Glomerular visceral epithelial cell (primary cell): ENCODE data around the gene KCNMB4.

Source experiments
- DNase-seq: peaks from one replicate; pipeline ENCODE4 v3.0.0-alpha.2; 2016; ENCODE audit errors: extremely low spot score

KCNMB4 gene

DNA sequence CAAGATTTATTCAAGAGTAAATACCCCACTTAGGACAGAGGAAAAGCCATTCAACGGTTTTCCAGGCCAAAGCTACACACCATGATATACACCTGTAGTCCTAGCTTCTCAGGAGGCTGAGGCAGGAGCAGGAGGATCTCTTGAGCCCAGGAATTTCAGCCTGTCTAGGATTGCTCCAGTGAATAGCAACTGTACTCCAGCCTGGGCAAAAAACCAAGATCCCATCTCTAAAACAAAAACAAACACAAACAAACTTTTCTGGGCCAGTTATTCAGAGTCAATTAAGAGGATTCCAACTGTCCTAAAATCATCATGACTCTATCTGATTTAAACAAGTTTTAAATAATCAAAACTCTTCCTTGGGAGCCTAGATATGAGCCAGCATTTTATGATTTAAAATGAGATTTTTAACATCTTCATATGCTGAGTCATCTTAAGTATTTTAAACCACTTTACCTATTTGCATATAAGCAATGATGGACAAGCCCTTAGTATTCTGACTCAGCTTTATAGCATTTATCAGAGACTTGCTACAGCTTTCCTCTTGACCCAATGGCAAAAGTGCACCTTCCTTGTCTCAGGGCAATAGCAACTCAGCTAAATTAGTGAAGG lies 77.1 kb downstream of the KCNMB4 start:
- no peak for DNase-seq

DNA sequence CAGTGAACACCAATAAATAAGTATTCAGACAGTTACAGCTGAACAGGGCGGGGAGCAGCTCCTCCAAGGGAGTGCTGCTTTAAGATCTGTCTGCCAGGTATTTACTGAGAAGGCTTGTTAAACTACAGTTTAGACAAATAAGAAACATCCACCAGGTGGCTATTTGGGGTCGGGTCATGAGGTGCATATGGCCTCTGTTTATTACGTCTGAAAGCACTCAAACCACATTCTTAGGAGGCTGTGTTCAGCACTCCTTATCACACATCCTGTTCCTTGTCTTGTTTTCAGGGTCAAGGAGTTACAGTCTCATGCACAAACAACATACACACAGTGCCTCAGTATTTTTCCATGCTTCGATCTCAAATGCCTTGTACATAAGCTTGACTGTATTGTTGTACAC lies 78.8 kb downstream of the KCNMB4 start:
- no peak for DNase-seq

DNA sequence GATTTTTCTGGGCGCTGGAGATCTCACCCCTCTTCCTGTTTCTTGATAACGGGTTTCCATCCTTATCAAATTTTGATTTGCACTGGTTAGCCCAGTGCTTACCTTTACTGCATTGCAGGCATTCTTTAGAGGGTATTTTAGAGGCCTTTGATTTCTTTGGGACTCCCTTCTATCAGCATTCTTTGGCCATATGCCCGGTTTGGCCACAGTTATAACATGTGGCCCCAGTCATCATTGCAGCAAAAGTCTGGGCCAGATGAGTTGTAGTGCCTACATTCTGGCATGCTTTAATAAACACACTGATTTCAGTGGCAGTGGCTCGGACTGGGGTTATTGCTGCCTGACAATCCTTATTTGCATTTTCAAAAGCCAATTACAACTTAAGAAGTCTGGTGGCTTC lies 82.3 kb downstream of the KCNMB4 start:
- no peak for DNase-seq

DNA sequence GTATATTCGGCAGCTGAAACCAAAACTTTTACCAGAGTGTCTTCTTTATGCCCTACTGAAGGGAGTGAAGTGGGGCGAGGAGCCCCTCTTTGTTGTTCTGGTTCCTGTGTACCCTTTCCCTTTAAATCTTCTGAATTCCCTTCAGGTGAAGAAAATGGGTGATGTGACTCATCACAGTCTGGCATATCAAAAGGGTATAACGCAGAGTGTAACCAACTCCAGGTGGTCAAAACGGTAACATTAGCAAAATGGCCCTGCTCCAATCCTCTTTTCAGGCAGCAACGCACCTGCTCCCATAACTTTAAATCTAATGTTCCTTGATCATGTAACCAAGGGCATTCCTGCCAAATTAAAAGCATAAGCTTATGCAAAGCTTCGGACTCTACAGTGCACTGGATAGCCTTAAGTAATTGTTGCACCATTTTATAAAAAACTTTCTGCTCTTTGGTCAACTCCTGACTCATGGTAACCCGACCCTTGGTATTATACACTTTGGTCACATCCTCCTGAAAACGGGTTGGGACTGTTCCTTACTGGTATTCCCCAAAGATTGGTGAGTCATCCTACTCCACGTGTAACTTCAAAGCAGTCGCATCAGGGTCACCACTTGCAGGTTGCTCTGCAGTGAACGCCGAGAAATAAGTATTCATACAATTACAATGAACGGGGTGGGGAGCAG lies 83.1 kb downstream of the KCNMB4 start:
- DNase-seq = no peak

DNA sequence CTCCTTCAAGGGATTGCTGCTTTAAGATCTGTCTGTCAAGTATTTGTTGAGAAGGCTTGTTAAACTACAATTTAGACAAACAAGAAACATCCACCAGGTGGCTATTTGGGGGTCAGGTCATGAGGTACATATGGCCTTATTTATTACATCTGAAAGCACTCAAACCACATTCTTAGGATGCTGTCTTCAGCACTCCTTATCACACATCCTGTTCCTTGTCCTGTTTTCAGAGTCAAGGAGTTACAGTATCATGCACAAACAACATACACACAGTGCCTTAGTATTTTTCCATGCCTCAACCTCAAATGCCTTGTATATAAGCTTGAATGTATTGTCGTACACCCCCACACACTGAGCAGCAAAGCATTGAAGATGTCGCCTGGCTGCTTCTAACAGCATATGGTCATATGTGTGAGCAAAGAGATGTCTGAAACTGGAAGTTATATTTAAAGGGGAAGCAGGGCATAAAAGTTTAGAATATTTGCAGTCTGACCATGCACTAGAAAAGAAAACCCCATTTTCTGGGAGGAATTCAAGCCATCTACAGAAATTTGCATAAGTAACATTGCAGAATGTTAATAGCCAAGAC lies 83.8 kb downstream of the KCNMB4 start:
- no peak for DNase-seq

DNA sequence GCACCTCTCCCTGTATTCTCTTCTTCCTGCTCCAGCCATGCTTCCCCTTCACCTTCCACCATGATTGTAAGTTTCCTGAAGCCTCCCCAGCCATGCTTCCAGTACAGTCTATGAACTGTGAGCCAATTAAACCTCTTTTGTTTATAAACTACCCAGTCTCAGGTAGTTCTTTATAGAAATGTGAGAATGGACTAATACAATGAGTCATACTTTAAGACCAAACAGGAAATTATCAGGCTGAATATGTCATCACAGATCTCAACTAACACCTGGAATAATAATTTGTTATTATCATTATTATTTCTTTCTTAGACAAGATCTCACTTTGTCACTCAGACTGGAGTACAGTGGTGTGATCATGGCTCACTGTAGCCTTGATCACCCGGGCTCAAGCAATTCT lies 85.4 kb downstream of the KCNMB4 start:
- no peak for DNase-seq

DNA sequence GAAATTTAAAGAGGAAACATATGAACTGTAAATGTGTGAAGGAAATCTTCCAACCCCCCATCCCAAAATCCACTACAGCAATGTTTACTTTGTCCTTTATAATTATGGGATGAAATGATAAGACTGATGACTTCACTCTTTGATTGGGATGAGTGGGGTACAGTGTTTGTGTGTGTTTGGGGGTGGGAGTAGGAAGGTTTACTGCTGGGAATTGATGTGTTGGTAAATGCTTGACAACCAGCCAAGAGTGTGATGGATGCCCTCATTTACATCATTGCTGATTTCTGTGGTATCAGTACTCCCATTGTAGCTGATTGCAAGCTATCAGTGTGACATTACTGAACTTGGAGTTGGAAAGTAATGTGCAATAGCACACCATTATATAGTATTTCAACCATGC lies 90.9 kb downstream of the KCNMB4 start:
- no peak for DNase-seq

DNA sequence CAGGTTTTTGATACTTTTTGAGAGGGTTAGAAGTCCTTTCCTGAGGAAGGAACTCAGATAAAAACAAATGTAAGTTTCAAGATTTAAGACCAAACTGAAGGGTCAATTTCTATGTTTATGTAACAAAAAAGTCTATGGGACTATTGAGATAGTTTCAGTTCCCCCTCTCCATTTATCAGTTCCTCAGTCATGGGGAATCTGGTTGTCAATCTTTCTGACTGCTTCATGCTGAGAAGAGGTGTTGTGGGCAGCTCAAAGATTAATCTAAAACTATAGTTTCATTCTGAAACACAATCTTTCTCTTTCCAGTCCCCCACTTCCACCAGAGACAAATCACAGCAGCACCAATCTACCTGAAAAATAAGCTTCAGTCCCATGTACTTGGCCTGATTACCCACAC lies 93.7 kb downstream of the KCNMB4 start:
- DNase-seq = no peak

DNA sequence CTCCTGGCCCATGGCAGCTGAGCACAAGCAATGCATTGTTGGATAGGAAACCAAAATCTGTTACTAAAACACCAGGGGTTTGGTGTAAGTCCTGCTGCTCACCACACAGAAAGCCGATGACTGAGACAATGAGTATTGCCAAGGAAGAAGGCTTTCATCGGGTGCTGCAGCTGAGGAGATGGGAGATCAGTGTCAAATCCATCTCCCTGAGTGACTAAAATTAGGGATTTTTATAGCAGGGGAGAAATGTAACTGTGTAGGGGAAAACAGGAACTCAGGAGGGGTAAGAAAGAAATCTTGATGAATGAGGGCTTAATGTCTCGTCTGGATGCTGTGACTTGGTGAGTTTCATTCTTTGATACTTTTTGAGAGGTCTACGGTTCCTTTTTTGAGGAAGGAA lies 97.9 kb downstream of the KCNMB4 start:
- DNase-seq = no peak

DNA sequence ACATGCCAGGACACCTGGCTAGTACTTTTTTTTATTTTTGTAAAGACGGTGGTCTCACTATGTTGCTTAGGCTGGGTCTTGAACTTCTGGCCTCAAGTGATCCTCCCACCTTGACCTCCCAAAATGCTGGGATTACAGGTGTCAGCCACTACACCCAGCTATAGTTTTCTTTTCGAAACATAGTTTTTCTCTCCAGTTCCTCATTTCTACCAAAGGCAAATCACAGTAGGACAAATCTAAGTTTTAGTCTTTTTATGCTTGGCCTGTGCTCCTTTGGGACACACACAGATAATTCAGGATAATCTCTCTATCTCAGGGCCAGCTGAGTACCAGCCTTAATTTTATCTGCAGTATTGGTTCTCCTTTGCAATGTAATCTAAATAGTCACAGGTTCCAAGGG lies 100.7 kb downstream of the KCNMB4 start:
- no peak for DNase-seq

DNA sequence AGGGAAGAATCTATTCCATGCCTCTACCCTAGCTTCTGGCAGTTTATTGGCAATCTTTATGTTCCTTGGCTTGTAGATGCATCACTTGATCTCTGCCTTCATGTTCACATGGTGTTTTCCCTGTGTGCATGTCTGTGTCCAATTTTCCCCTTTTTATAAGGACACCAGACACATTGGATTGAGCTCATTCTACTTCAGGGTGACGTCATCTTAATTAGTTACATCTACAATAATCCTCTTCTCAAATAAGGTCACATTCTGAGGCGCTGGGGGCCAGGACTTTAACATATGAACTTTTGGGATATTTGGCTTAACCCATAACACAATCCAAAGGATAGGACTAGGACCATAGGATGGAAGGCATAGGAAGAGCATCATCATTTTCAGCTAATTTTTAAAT lies 101.4 kb downstream of the KCNMB4 start:
- no peak for DNase-seq

DNA sequence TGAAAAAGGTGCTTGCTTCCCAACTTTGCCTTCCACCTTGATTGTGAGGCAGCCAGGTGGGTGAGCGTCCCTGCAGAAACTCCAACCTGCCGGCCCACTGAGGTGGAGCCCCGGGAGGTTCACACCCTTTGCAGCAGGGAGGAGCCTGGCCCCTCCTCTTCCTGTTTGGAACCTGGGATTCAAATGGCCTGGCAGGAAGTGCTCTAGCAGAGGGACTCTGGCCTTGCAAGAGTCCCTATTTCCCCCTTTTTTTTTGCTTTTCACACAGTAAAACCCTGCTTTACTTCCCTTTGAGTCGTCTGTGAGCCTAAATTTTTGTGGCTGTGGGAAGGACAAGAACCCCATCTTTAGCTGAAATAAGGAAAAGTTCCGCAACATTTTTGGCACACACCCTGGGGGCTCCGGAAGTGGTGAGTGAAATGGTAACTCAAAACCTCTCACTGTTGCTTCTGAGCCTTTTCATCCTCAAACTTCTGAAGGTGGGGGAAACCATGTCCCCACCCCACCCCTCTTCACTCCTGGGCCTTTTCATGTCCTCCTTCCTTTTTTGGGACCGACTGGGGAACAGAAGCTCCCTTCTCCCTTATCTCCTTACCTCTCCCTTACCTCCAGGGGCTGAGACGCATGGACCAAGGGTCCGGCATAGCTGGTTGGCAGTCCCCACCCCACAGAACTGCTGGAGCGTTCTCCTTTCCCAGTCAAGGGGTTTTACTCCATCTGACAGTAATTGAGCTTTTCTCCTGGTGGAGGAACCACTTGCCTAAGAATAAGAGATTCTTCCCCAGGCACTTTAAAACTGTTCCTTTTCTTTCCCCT lies 102.0 kb downstream of the KCNMB4 start:
- DNase-seq = no peak

DNA sequence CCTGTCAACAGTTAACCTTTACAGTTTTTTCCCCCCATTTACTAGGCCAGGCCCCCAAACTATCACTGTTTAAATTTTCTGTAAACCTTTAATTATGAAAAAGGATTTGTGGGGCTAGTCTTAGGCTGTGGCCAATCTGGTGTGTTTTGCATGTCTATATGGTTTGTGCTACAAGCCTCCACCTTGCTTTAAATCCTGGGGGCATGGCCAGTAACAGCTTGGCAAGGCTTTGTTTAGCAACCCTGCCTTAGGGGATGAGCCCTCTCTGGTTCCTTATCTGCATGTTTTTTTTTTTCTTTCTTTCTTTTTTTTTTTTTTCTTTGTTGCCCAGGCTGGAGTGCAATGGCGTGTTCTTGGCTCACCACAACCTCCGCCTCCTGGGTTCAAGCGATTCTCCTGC lies 102.7 kb downstream of the KCNMB4 start:
- no peak for DNase-seq

DNA sequence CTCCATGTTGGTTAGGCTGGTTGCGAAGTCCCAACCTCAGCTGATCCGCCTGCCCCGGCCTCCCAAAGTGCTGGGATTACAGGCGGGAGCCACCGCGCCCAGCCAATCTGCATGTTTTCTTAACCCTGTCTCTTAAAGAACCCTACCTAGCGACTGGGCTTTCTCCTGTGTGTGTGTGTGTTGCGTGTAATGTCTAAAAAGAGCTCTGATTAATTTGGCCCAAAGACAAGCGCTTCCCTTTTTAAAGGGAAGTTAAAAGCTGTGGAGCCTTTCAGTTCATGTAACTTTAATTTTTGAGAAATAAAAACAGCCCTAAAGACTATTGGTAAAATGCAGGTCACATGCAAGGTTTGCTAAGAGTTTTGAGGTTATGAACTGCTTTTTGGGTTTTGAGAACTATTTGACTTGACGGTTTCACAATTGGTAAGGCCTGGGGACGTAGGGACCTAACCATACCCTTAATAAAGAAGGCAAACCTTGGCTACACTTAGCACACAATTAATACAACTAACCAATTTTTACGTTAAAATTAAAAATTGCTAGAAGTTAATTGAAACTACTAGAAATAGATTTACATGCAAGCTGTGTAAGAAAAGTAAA lies 103.2 kb downstream of the KCNMB4 start:
- no peak for DNase-seq

DNA sequence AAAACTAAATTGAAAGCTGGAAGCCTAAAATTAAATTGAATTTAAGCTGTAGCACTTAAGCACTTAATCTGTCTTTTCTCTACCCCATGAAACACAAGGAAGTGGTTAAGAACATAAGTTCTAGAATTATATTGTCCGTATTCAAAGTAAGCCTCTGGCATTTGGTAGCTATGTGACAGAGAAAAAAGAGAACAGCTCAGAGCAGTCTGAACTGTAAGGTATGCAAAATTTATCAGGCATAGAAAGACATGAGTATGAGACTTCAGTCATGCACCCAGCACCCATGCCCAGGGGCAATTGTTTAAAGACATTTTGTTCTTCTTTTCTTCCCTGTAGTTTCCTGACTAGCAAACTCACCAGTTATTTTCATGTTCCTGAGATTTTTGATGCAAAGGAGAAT lies 116.7 kb downstream of the KCNMB4 start:
- no peak for DNase-seq
